Keratinocyte (primary cell): ENCODE data around the gene MPPE1. TPM values are rescaled to one million over a fixed set of nuclear protein-coding genes. Genes with fewer than 3 reads are reported as not detected.

ENCODE experiments used
- DNase-seq: peaks from one replicate; pipeline ENCODE4 v3.0.0-alpha.2; 2011; ENCODE audit warnings: low read depth, missing footprints, low spot score
- FAIRE-seq: peaks from 2 replicates; lab custom pipeline; 2011; peaks lifted over from hg19 to GRCh38; lab: Jason Lieb, UNC
- H2AFZ ChIP-seq: 2 replicates; pipeline ENCODE4 v1.6.0; 2012; ENCODE audit warnings: low read length, control low read depth, inconsistent platforms; ENCODE audit not compliant: control insufficient read depth
- H3K27ac ChIP-seq: 2 replicates; pipeline ENCODE4 v1.5.1; 2011; ENCODE audit warnings: low read length; ENCODE audit not compliant: control insufficient read depth, insufficient read depth
- H3K27me3 ChIP-seq: 3 replicates; pipeline ENCODE4 v1.6.0; 2011; ENCODE audit warnings: low read length; ENCODE audit not compliant: control insufficient read depth, insufficient read depth; ENCODE audit errors: extremely low read depth
- H3K36me3 ChIP-seq, 2 experiments: 2 replicates in 1 of 2; 3 replicates in 1 of 2; pipeline ENCODE4 v1.5.1; 2011; ENCODE audit warnings: low read length in 2 of 2, mild to moderate bottlenecking in 1 of 2; ENCODE audit not compliant: control insufficient read depth in 2 of 2, insufficient read depth in 2 of 2; ENCODE audit errors: extremely low read depth in 1 of 2
- H3K4me1 ChIP-seq: 3 replicates; pipeline ENCODE4 v1.5.1; 2011; ENCODE audit warnings: low read length; ENCODE audit not compliant: control insufficient read depth, insufficient read depth; ENCODE audit errors: extremely low read depth
- H3K4me2 ChIP-seq: 3 replicates; pipeline ENCODE4 v1.6.0; 2011; ENCODE audit warnings: low read depth, low read length; ENCODE audit not compliant: control insufficient read depth, insufficient read depth; ENCODE audit errors: extremely low read depth
- H3K4me3 ChIP-seq, 3 experiments: fragments of 200-600 bp in 1 of 3; sonication (generic) in 1 of 3; 2 replicates in 2 of 3; 3 replicates in 1 of 3; pipeline ENCODE4 v1.5.1; 2011 to 2016; ENCODE audit warnings: low read length in 3 of 3, mild to moderate bottlenecking in 3 of 3, control low read depth in 2 of 3, inconsistent platforms in 1 of 3, low read depth in 1 of 3, mixed read lengths in 1 of 3, mixed run types in 1 of 3, moderate library complexity in 1 of 3; ENCODE audit not compliant: control insufficient read depth in 2 of 3, insufficient read depth in 2 of 3; ENCODE audit errors: extremely low read depth in 1 of 3
- H3K79me2 ChIP-seq: 2 replicates; pipeline ENCODE4 v1.6.0; 2012; ENCODE audit warnings: low read length; ENCODE audit not compliant: control insufficient read depth, insufficient read depth
- H3K9ac ChIP-seq: 3 replicates; pipeline ENCODE4 v1.6.0; 2011; ENCODE audit warnings: low read length; ENCODE audit not compliant: control insufficient read depth, insufficient read depth; ENCODE audit errors: extremely low read depth
- H3K9me1 ChIP-seq: 3 replicates; pipeline ENCODE4 v1.6.0; 2011; ENCODE audit warnings: low read length; ENCODE audit not compliant: control insufficient read depth, insufficient read depth; ENCODE audit errors: extremely low read depth
- H3K9me3 ChIP-seq: 2 replicates; pipeline ENCODE4 v1.5.1; 2012; ENCODE audit warnings: low read depth, low read length; ENCODE audit not compliant: control insufficient read depth
- H4K20me1 ChIP-seq: 3 replicates; pipeline ENCODE4 v1.6.0; 2011; ENCODE audit warnings: low read length; ENCODE audit not compliant: control insufficient read depth, insufficient read depth; ENCODE audit errors: extremely low read depth
- EZH2 ChIP-seq: IDR thresholded peaks from one replicate; pipeline ENCODE4 v1.6.1; 2012; ENCODE audit warnings: inconsistent platforms, mild to moderate bottlenecking, low read length, moderate library complexity
- dilution Hi-C: fragments of 300-500 bp; cut with MboI; formaldehyde crosslinking; loops from one replicate; pipeline ENCODE4 v1.7.0; 2020; ENCODE audit warnings: low sequenced_read_pairs; ENCODE audit not compliant: extremely low pct_ligation_motif_present
- polyA plus RNA-seq, 5 experiments: library from polyadenylated mRNA; depleted of rRNA in 3 of 5; stranded (reverse) in 3 of 5; stranded (forward) in 1 of 5; unstranded in 1 of 5; fragments of >200 nt; gene quantifications; 1 replicate in 1 of 5; 2 replicates in 3 of 5; 3 replicates in 1 of 5; pipeline versions ENCODE4 v1.2.1 to v1.2.3, GENCODE V29; 2011 to 2012; ENCODE audit warnings: missing spikeins in 2 of 5, low read depth in 1 of 5, low replicate concordance in 1 of 5
- TF ChIP-seq, protein P1 (sequence below), 3 experiments: IDR thresholded peaks in 1 of 3; conservative IDR thresholded peaks in 1 of 3; optimal IDR thresholded peaks in 1 of 3; 2 replicates in 2 of 3; 3 replicates in 1 of 3; pipeline versions ENCODE3 to v1.5.1; 2011; ENCODE audit warnings: low read length in 3 of 3, mild to moderate bottlenecking in 3 of 3, moderate library complexity in 2 of 3, control low read depth in 1 of 3, inconsistent platforms in 1 of 3; ENCODE audit not compliant: insufficient read depth in 2 of 3; ENCODE audit errors: extremely low read depth in 1 of 3

MPPE1 gene
- polyA plus RNA-seq, 1 donor (not counting 4 experiments of a cell fraction or from before 2014, with no cell fraction given): 21.0 TPM

- Histone ChIP-seq H3K9me3 (no peaks in the 10 kb centered on the region), H3K9me1 (no peaks in the 10 kb centered on the region), H3K27me3 (no peaks in the 10 kb centered on the region), H3K36me3 (peaks cover 0 to 1% of the 10 kb centered on the region in 2 experiments), H3K79me2 (peaks cover 29% of the 10 kb centered on the region), H2AFZ (no peak overlapping the region), H3K4me3 (peak overlapping the region; percentile 61 to 100 (median 99)), H3K4me1 (peaks cover 24% of the 10 kb centered on the region), H3K4me2 (peak overlapping the region; percentile 91), H3K9ac (peak overlapping the region; percentile 100), H4K20me1 (no peaks in the 10 kb centered on the region), H3K27ac (peak overlapping the region; percentile 100)
- dilution Hi-C loops: no loop called here
- FAIRE-seq (no peak), DNase-seq (no peak)
- TF ChIP-seq, protein P1, sequence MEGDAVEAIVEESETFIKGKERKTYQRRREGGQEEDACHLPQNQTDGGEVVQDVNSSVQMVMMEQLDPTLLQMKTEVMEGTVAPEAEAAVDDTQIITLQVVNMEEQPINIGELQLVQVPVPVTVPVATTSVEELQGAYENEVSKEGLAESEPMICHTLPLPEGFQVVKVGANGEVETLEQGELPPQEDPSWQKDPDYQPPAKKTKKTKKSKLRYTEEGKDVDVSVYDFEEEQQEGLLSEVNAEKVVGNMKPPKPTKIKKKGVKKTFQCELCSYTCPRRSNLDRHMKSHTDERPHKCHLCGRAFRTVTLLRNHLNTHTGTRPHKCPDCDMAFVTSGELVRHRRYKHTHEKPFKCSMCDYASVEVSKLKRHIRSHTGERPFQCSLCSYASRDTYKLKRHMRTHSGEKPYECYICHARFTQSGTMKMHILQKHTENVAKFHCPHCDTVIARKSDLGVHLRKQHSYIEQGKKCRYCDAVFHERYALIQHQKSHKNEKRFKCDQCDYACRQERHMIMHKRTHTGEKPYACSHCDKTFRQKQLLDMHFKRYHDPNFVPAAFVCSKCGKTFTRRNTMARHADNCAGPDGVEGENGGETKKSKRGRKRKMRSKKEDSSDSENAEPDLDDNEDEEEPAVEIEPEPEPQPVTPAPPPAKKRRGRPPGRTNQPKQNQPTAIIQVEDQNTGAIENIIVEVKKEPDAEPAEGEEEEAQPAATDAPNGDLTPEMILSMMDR (optimal IDR thresholded peaks at IDR 0.05 in 1 of 3, IDR thresholded peaks at IDR 0.05 in 1 of 3, conservative IDR thresholded peaks at IDR 0.05 in 1 of 3; ENCODE audit: extremely low read depth in 1 of 3, insufficient read depth in 2 of 3, low read length in 3 of 3): no peak
Measured at GRCh38 chr18:11850821-11851145, 57.3 kb downstream of the MPPE1 start.

GRCh38 chr18:11849841-11850634 is 58.1 kb downstream of the MPPE1 start:
- peak overlapping the region; percentile 79 for H2AFZ ChIP-seq
- dilution Hi-C loops: no loop called here
- H3K27ac ChIP-seq: peak overlapping the region; percentile 100
- no peaks in the 10 kb centered on the region for H4K20me1 ChIP-seq
- TF ChIP-seq, protein P1 (optimal IDR thresholded peaks at IDR 0.05 in 1 of 3, IDR thresholded peaks at IDR 0.05 in 1 of 3, conservative IDR thresholded peaks at IDR 0.05 in 1 of 3; ENCODE audit: extremely low read depth in 1 of 3, insufficient read depth in 2 of 3, low read length in 3 of 3): no peak
- no peak for TF ChIP-seq EZH2
- peaks cover 29% of the 10 kb centered on the region for H3K79me2 ChIP-seq
- H3K9me3 ChIP-seq: no peaks in the 10 kb centered on the region
- H3K4me1 ChIP-seq: peaks cover 24% of the 10 kb centered on the region
- H3K9ac ChIP-seq: peak overlapping the region; percentile 100
- no peaks in the 10 kb centered on the region for H3K27me3 ChIP-seq
- peak; percentile 69 for FAIRE-seq
- peaks cover 0 to 1% of the 10 kb centered on the region in 2 experiments for H3K36me3 ChIP-seq
- H3K4me3 ChIP-seq: peak overlapping the region in 2 of 3 experiments; percentile 99 to 100
- no peak for DNase-seq
- H3K4me2 ChIP-seq: peak overlapping the region; percentile 91
- H3K9me1 ChIP-seq: no peaks in the 10 kb centered on the region
